A673 (cell line): ENCODE results near the gene RGS7.

Experiments
- EZH2 ChIP-seq: fragments of 200-600 bp; sonication (generic); IDR thresholded peaks from 2 replicates; pipeline ENCODE4 v1.6.1; 2017; ENCODE audit warnings: borderline replicate concordance, low read depth, mild to moderate bottlenecking, mixed read lengths, antibody characterized with exemption, low read length; ENCODE audit not compliant: poor library complexity, severe bottlenecking
- TF ChIP-seq, protein P1 (sequence below): fragments of 300-800, 200-600 bp; sonication (generic); conservative IDR thresholded peaks from 2 replicates; pipeline ENCODE4 v1.5.1; 2017; ENCODE audit warnings: low read depth, mild to moderate bottlenecking, antibody characterized with exemption, low read length, moderate library complexity, mixed read lengths

DNA sequence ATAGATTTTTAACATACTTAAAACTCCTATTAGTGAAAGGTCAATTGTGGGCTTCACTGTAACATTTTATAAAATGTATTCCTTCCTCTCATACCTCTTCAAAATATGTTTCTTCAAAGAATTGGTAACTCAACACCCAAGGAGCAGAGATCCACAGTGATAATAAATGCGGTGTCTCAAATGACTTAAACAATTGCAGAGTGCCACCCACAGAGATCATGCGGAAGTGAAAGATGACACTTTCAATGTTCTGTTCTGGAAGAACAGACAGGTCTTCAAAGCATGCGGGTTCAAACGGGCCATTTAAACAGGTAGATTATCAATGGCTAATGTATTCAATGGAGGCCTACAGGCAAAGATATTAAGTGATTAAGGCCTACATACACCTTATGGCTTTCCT is 588.0 kb downstream of the RGS7 start:
- TF ChIP-seq, protein P1, sequence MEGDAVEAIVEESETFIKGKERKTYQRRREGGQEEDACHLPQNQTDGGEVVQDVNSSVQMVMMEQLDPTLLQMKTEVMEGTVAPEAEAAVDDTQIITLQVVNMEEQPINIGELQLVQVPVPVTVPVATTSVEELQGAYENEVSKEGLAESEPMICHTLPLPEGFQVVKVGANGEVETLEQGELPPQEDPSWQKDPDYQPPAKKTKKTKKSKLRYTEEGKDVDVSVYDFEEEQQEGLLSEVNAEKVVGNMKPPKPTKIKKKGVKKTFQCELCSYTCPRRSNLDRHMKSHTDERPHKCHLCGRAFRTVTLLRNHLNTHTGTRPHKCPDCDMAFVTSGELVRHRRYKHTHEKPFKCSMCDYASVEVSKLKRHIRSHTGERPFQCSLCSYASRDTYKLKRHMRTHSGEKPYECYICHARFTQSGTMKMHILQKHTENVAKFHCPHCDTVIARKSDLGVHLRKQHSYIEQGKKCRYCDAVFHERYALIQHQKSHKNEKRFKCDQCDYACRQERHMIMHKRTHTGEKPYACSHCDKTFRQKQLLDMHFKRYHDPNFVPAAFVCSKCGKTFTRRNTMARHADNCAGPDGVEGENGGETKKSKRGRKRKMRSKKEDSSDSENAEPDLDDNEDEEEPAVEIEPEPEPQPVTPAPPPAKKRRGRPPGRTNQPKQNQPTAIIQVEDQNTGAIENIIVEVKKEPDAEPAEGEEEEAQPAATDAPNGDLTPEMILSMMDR = no peak
- TF ChIP-seq EZH2 = no peak
